Heart right ventricle (tissue), 16 donors: ENCODE data around the gene PIAS4. TPM values are rescaled to one million over a fixed set of nuclear protein-coding genes. Genes with fewer than 3 reads are reported as not detected.

Experiments
- ATAC-seq, 8 donors: fragments of 200-7000 bp; cut with Tn5 transposase; one replicate each; pipeline ENCODE4 v1.9.1; 2020; ENCODE audit warnings: mild to moderate bottlenecking in 8 of 8, moderate library complexity in 8 of 8, moderate number of reproducible peaks in 1 of 8
- DNase-seq, 2 donors: peaks; one replicate each; pipeline ENCODE4 v3.0.0-alpha.2; 2020
- H3K27ac ChIP-seq, 10 donors: fragments of 200-600 bp; sonication (generic) in 2 of 10; one replicate each; pipeline versions ENCODE4 v1.5.0 to v1.8.0; 2020 to 2022; ENCODE audit warnings: mild to moderate bottlenecking in 3 of 10
- H3K27me3 ChIP-seq, 7 donors: fragments of 200-600 bp; one replicate each; pipeline ENCODE4 v1.8.0; 2021 to 2022; ENCODE audit warnings: mild to moderate bottlenecking in 2 of 7
- H3K36me3 ChIP-seq, 9 donors: fragments of 200-600 bp; sonication (generic) in 1 of 9; one replicate each; pipeline versions ENCODE4 v1.5.0 to v1.8.0; 2020 to 2022; ENCODE audit warnings: mild to moderate bottlenecking in 2 of 9
- H3K4me1 ChIP-seq, 9 donors: fragments of 200-600 bp; sonication (generic) in 1 of 9; one replicate each; pipeline versions ENCODE4 v1.5.0 to v1.8.0; 2020 to 2022; ENCODE audit warnings: mild to moderate bottlenecking in 4 of 9
- H3K4me3 ChIP-seq, 10 donors: fragments of 200-600 bp; sonication (generic) in 2 of 10; one replicate each; pipeline versions ENCODE4 v1.5.0 to v1.8.0; 2020 to 2022; ENCODE audit warnings: mild to moderate bottlenecking in 7 of 10, moderate library complexity in 2 of 10
- H3K9me3 ChIP-seq, 11 donors: fragments of 200-600 bp in 10 of 11; sonication (generic) in 2 of 11; one replicate each; pipeline versions ENCODE4 v1.5.0 to v1.8.0; 2013 to 2022; ENCODE audit warnings: mild to moderate bottlenecking in 2 of 11, control low read depth in 1 of 11, moderate library complexity in 1 of 11
- WGBS, 2 donors: extraction: QIAGEN DNeasy Blood & Tissue Kit; methylation state at CpG; one replicate each; pipeline ENCODE4 v1.1.7; 2013; ENCODE audit warnings: inconsistent platforms in 1 of 2; 5-methylcytosine and 5-hydroxymethylcytosine counted together
- intact Hi-C, 10 donors: fragments of 100-400 bp; cut with DNase I; formaldehyde crosslinking; loops; one replicate each; pipeline versions ENCODE4 v1.11.1 to v1.14.2; 2022
- polyA plus RNA-seq, 2 donors: library from polyadenylated mRNA; stranded (reverse); fragments of 200-250 nt; gene quantifications; one replicate each; pipeline ENCODE4 v1.2.3, GENCODE V29; 2013
- total RNA-seq, 10 donors: library from RNA; stranded (reverse); fragmentation: NEBNext Ultra II Directional in 3 of 10; extraction: Animal tissue kit (Norgen Biotek cat#: 25700) in 3 of 10; gene quantifications; one replicate each; pipeline versions ENCODE4 v1.2.1 to v1.2.4, GENCODE V29; 2021 to 2023
- TF ChIP-seq, protein P1 (sequence below), 9 donors: fragments of 200-600 bp; sonication (generic) in 2 of 9; IDR thresholded peaks; one replicate each; pipeline versions ENCODE4 v1.5.0 to v1.8.0; 2021 to 2022; ENCODE audit warnings: antibody characterized with exemption in 9 of 9, mild to moderate bottlenecking in 5 of 9, moderate library complexity in 1 of 9
- donor health status: Arrhythmogenic right ventricular cardiomyopathy.
- donor health status: ischemic (EF 13 %, LVEDD 7.1; RV severe dilation, severe dysfunction).
- donor health status: healthy with polysubstance abuse.
- donor health status: DM: no; HTN: yes; CAD: no.
- donor health status: DM: no; HTN: no; CAD: no.
- donor health status: ischemic (EF 25% LVEDD 6.9; RV normal size, moderate dysfunction).
- donor health status: ischemic (EF 25% LVEDD 5.7; RV mildly dilated, moderate dysfunction).
- donor health status: healthy.
- donor health status: DM: yes; HTN: yes; CAD: no.
- donor health status: Ischemic cardiomyopathy.
- donor health status: ischemic (EF 35%, LVEDD 5.7; RV mildly dilated, moderate dysfunction).
- donor health status: nonischemic (EF 11% LVEDD 7.7; RV severe dilation, severe dysfunction).
- donor health status: DM: yes; HTN: yes; CAD: no.
- donor health status: PGD.
- donor health status: ischemic (EF 29% LVEDD 5.4; RV normal size, mild dysfunction).
- donor health status: nonischemic (EF 23%, LVEDD 6.1; RV moderate dilation, normal function).

The PIAS4 gene
- total and polyA plus RNA-seq, 12 donors = 8.5 to 22.8 (median 13.4) TPM

DNA sequence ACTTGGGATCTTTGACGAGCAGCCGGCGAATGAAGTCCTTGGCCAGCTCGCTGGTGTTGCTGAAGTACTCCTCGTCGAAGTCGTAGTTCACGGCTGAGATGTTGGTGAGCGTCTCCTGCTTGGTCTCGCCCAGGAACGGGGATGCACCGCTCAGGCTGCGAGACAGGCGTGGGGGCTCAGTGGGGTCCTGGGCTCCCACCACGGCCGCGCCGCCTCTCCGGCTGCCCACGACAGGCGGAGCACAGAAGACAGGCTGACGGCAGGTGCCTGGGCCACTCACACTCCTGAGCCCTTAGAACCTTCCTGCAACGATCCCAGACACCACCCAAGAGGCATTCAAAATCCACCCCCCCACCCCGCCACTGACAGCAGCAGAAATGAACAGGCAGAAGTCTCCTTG, 46.5 kb upstream of the PIAS4 start:
- DNase-seq (no peak), ATAC-seq (peak in 1 of 8 donors; percentile 2)
- H3K36me3 ChIP-seq = peaks cover 16 to 100% (median 65%) of the 10 kb centered on the region in 9 donors
- intact Hi-C loops = no loop called here
- no peaks in the 10 kb centered on the region for H3K27me3 ChIP-seq
- TF ChIP-seq, protein P1, sequence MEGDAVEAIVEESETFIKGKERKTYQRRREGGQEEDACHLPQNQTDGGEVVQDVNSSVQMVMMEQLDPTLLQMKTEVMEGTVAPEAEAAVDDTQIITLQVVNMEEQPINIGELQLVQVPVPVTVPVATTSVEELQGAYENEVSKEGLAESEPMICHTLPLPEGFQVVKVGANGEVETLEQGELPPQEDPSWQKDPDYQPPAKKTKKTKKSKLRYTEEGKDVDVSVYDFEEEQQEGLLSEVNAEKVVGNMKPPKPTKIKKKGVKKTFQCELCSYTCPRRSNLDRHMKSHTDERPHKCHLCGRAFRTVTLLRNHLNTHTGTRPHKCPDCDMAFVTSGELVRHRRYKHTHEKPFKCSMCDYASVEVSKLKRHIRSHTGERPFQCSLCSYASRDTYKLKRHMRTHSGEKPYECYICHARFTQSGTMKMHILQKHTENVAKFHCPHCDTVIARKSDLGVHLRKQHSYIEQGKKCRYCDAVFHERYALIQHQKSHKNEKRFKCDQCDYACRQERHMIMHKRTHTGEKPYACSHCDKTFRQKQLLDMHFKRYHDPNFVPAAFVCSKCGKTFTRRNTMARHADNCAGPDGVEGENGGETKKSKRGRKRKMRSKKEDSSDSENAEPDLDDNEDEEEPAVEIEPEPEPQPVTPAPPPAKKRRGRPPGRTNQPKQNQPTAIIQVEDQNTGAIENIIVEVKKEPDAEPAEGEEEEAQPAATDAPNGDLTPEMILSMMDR (IDR thresholded peaks at IDR 0.05) = no peak
- 86 to 90% methylated on average over 24 of the region's 24 CpGs for WGBS, 2 donors
- H3K4me3 ChIP-seq = no peak overlapping the region
- no peaks in the 10 kb centered on the region for H3K9me3 ChIP-seq
- H3K4me1 ChIP-seq = peaks cover 0 to 29% (median 8%) of the 10 kb centered on the region in 9 donors
- peak overlapping the region in 8 of 10 donors; percentile 17 to 83 (median 62) for H3K27ac ChIP-seq

DNA sequence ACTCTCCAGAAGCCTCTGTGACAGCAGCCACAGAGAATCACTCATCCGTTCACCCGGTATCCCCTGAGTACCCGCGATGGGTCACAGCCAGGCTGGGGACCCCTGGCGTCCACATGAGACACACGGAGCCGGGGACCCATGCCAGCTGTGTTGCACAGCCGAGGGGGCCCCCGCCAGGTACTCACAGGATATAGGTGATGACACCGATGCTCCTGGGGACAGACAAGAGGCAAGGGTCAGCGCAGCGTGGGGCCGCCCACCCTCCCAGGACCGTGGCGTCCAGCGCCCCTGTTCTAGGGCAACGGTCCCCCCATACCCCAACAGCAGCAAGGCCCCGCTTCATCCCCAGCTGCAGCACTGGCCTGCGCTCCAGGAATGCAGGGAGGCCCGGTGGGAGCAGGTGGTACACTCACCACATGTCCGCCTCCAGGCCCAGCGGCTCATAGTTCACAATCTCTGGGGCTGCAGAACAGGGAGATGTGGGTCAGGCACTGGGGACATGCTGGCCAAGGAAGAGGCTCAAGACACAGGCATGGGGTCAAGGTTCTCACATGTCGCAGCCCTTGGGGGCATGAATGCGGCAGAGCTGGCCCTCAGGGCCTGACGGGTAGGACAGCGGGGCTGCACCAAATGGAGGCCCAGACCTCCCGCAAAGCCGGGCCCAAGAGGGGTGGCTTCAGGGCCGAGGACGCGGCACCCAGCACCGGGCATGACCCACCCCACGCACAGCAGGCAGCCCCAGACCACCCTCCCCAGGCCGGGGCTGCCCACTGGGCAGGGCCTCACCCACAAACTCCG, 43.9 kb upstream of the PIAS4 start:
- 90 to 94% methylated on average over 35 of the region's 35 CpGs for WGBS, 2 donors
- Histone ChIP-seq H3K4me1 (peaks cover 22 to 54% (median 33%) of the 10 kb centered on the region in 9 donors), H3K4me3 (no peak overlapping the region), H3K27ac (peak overlapping the region in 3 of 10 donors; percentile 9 to 23 (median 19)), H3K9me3 (no peaks in the 10 kb centered on the region), H3K36me3 (peaks cover 16 to 100% (median 83%) of the 10 kb centered on the region in 9 donors), H3K27me3 (no peaks in the 10 kb centered on the region)
- peak in 1 of 8 donors; percentile 0 for ATAC-seq
- TF ChIP-seq, protein P1 (IDR thresholded peaks at IDR 0.05) = no peak
- intact Hi-C loops = no loop called here
- no peak for DNase-seq

GRCh38 chr19:3964256-3965194, 43.0 kb upstream of the PIAS4 start:
- no peaks in the 10 kb centered on the region for H3K9me3 ChIP-seq
- intact Hi-C loops = no loop called here
- TF ChIP-seq, protein P1 (IDR thresholded peaks at IDR 0.05) = no peak
- H3K27ac ChIP-seq = peak overlapping the region in 5 of 10 donors; percentile 4 to 99 (median 14)
- no peak for DNase-seq
- peaks cover 29 to 62% (median 42%) of the 10 kb centered on the region in 9 donors for H3K4me1 ChIP-seq
- WGBS, 2 donors = 84 to 85% methylated on average over 58 to 60 of the region's 60 CpGs
- peaks cover 10 to 98% (median 74%) of the 10 kb centered on the region in 9 donors for H3K36me3 ChIP-seq
- no peaks in the 10 kb centered on the region for H3K27me3 ChIP-seq
- no peak for ATAC-seq
- no peak overlapping the region for H3K4me3 ChIP-seq
